HG03135 (cell line): ENCODE data around the gene LDHAL6B.
"Not testable (repeated sequence)": the region's sequence is repeated elsewhere in the genome, so short reads cannot be mapped to it uniquely, and the experiment has no call there.

Experiments used
- ATAC-seq: cut with Tn5 transposase; IDR thresholded peaks from one replicate; pipeline ENCODE4 v1.9.1; 2021; ENCODE audit warnings: mild to moderate bottlenecking, moderate library complexity; ENCODE audit not compliant: unreplicated experiment

LDHAL6B gene

DNA sequence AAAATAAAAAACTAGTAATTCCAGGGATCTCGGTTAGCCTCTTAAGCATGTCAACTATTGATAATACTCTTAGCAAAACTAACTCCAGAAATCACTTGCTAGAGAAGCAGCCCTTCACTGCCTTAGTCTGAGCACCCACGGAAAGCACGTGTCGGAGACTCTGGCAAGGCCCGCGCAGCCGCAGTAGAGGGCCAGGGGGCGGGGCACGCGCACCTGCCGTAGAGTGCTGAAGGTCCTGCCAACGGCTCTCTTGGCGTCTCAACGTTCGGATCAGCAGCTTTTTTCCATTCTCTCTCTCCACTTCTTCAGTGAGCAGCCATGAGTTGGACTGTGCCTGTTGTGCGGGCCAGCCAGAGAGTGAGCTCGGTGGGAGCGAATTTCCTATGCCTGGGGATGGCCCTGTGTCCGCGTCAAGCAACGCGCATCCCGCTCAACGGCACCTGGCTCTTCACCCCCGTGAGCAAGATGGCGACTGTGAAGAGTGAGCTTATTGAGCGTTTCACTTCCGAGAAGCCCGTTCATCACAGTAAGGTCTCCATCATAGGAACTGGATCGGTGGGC lies at the start of gene LDHAL6B:
Gene LDHAL6B (plus strand): TSS at position 221 of the 561 bp plus-strand sequence. CDS start 98 bp downstream, at position 319.
- no peak for ATAC-seq

- ATAC-seq, result no peak
Measured at GRCh38 chr15:59157396-59157795, 49.2 kb upstream of the LDHAL6B start.

DNA sequence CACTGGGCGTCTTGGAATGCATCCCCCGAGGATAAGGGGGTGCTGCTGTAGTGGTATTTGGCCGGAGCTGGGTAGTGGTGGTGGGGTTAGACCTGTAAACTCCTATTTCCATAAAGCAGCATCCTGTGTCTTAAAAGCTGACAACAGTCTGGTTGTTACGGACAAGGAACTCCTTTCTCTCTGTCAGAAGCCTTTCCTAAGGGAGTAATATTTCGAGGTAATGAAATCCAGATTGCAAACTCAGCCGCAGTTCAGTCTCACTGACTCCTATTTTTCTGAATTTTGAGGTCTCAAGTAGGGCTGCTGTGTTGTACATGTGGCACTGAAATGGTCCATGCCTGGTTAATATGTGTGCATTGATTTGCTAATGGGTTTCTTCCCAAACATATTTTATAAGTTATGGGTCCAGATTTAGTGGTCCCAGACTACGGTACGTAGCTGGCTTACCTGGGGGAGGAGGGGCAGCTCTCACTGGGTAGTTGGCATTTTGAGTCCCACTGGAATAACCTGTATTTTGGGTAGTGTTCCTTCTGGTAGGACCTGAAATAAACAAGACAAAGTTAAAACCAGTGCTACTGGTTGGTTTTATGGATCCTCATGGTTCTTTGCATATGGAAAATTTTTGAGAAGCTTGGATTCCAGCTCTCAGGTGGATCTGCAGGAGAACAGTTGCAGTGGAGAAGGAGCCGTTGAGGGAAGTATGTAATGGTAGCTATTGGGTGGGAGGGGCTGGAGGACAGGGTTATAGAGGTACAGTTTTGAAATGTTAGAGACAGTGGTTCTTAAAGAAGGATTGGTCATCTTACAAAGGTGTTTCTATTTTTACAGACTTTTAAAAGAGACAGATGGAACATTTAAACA lies 48.6 kb upstream of the LDHAL6B start:
- no peak for ATAC-seq

DNA sequence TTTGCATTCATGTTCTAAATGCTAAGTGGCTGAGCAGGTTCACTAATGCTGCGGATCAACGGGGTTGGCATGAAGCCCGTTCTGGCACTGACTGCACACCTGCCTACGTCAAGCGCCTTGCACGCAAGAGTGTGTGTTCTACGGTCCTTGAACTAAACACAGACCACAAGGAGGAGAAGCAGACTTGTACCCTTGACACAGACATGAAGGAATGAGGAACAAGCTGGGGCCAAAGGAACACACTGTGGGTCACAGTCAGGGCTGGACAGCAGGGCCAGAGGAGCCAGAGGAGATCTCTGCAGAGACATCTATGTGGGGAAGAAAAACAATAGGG lies 48.0 kb upstream of the LDHAL6B start:
- ATAC-seq, result no peak

GRCh38 chr15:59159210-59159609 lies 47.4 kb upstream of the LDHAL6B start:
- ATAC-seq, result no peak

DNA sequence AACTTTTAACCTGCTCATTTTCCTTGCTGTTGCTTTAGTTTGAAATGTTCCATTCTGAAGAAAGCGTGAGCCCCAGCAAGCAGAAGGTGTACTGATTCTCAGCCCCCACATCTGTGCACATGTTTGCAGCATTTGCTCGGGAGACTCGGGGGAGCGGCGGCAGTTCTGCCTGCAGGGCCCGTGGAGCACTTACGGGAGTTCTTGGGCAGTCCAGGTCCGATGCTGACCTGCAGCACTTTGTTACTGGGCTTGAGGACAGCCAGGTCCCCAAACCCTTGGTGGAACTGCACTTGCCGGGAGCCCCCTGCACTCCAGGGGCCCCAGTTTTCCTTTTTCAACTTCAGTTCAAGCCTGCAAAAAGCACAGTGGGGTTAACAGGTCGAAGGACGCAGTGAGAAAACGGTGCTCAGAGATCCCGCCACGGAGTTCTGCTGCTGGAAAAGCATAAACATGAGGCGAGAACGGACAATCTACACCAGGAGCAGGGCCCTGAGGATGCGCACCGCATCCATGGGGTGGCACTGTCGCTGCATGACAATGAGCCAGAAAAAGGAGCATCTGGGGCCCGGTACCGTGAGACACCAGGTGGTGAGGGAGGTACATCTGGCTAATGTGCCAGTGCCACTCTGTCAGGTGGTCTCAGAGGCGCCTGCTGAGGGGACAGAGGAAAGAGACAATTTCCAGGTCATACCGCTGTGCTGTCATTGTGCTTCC lies 45.6 kb upstream of the LDHAL6B start:
- ATAC-seq, result no peak

DNA sequence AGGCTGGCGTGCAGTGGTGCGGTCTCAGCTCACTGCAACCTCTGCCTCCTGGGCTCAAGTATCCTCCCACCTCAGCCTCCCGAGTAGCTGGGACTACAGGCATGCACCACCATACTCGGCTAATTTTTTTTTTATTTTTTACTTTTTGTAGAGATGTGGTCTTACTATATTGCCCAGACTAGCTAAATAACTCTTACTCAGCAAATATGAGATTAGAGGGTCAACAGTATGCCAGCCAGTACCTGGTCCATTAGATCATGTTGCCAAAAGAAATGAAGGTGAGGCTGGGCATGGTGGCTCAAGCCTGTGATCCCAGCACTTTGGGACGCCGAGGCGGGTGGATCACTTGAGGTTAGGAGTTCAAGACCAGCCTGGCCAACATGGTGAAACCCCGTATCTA lies 44.6 kb upstream of the LDHAL6B start:
- not testable (repeated sequence) for ATAC-seq

DNA sequence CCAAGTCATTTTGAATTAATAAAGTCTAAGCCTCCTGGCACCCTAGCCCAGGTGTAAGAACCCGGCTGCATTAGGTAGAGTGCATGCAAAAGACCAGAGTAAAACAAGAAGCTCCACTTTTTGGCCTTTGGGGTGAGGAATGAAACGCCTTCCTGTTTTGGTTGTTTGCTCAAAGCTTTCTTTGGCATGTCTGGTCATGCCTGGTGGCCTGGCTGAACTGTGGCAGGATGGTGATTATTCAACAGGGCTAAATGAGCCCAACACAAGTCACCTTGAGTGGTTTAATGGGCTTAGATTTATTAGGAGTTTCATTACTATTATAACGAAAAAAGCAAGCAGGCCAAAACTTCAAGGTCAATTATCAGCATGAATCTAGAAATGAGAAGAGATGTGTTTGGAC lies 40.9 kb upstream of the LDHAL6B start:
- no peak for ATAC-seq

DNA sequence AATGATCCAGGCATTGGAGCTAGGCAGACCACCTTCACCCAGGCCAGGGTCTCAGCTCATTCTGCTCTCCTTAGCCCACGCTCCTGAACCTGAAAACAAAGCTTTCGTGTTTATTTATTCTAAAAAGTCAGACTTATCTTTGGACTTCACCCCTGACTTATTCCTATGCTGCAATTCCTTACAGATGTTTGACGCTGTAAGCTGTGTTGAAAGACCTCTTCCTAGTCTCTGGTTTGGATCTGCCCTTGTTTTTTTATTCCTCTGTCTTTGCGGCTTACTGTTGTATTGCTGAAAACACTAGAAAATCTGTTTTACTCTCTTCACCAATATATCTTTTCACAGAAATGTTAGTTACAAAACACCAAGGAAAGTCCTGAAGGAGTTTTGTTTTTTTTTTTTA lies 40.5 kb upstream of the LDHAL6B start:
- ATAC-seq, result no peak

GRCh38 chr15:59166601-59167265 lies 39.9 kb upstream of the LDHAL6B start:
- no peak for ATAC-seq

- ATAC-seq, result no peak
Measured at GRCh38 chr15:59168536-59168935, 38.1 kb upstream of the LDHAL6B start.

GRCh38 chr15:59169251-59169708 lies 37.4 kb upstream of the LDHAL6B start:
- no peak for ATAC-seq

- ATAC-seq, result no peak
Measured at GRCh38 chr15:59170295-59171066, 36.2 kb upstream of the LDHAL6B start.

DNA sequence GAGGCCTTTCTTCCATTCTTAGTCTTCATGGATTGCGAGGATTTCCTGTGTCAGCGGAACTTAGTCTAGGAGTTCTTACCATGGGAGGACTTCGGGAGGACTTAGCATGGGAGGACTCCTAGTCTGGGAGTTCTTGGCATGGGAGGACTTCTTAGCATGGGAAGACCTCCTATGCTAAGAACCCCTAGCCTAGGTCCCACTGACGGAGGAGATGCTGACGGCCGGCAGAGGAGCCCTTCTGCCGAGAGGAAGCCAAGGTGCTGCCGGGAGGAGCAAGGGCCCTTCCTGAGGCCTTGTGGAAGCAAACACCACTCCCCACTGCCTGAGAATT lies 35.6 kb upstream of the LDHAL6B start:
- ATAC-seq, result no peak

DNA sequence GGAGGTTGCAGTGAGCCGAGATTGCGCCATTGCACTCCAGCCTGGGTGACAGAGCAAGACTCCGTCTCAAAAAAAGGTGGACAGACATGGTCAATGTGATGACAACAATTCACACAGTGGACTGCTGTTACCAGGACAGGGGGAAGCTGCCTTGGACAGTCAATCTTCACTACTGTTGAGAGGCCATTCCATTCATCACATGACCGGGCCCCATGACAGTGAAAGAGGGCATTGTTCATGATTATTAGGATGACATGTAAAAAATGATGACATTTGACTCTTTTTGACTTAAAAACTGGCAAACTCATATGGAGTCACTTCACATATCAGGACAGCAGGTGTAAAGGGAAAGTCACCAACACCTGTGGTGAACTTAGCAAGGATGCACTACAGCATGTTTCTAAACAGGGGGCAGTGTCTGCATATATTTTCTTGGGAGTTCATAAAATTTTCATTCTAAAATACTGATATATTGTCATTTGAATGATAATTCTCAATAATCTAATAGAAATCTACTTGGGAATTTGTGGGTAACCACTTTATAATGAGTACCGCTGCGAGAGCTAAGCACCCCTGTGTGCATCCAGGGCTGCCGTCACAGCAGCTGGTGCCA lies 34.2 kb upstream of the LDHAL6B start:
- ATAC-seq, result no peak

DNA sequence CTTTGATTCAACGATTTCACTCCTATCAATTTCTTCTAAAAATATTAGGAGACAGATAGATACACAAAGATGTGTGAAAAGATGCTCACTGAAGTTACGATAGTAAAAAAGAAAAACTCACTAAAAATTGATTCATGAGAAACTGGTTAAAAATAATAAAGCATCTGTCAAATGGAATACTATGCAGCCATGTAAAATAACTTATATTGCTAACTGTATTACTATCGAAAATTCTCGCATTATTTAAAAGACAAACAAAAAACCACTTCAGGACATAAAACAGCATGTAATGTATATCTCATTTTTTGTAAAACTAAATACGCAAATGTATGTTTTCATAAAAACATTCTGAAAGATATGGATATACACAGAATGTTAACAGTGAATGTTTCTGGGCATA lies 33.4 kb upstream of the LDHAL6B start:
- ATAC-seq, result no peak

- ATAC-seq, result no peak
Measured at GRCh38 chr15:59174151-59174834, 32.4 kb upstream of the LDHAL6B start.

GRCh38 chr15:59174835-59175831 lies 31.5 kb upstream of the LDHAL6B start:
- no peak for ATAC-seq
